Measurements from ENCODE around the gene L3MBTL1. TPM values are rescaled to one million over a fixed set of nuclear protein-coding genes. Genes with fewer than 3 reads are reported as not detected.

L3MBTL1 gene
- total RNA-seq, 1 donor from 2014 or later = 13.1 TPM

DNA sequence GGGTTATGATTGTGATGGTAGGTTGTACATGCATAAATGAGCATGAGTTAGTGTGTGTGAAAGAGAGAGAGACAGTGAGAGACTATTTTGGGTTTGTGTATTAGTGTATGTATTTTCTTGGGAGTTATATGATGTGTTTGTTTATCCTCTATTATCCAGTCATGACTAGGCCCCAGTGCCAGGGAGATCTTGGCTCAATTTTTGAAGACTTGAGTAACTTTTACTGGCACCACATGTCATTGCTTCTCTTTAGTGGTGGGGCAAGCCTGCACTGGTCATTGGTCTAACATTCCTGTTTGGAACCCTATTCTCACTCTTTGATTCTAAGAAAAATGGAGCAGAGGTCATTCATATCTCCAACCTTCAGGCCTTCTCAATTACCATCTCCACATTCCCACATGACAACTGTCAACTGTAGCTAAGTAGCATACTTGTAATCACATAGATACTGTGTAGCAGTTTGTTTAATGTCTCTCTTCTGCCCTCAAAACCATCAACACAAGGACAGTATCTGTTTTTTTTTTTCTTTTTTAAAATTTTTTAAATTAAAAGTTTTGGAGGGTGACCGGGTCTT is 8.8 kb downstream of the L3MBTL1 start:
- no peak for DNase-seq (ENCODE audit: low spot score in 2 of 2)
- Histone ChIP-seq H3K36me3 (no peaks in the 10 kb centered on the region), H3K9me3 (no peaks in the 10 kb centered on the region), H3K27ac (no peak overlapping the region), H3K4me3 (no peak overlapping the region), H3K27me3 (no peaks in the 10 kb centered on the region), H3K4me1 (no peaks in the 10 kb centered on the region)
- no peak for TF ChIP-seq CTCF (IDR thresholded peaks at IDR 0.05)
- intact Hi-C loops (cut with DNase I) = no loop called here

- intact Hi-C loops (cut with DNase I) = no loop called here
- Histone ChIP-seq H3K4me1 (no peaks in the 10 kb centered on the region), H3K27ac (no peak overlapping the region), H3K4me3 (no peak overlapping the region), H3K27me3 (no peaks in the 10 kb centered on the region), H3K9me3 (no peaks in the 10 kb centered on the region), H3K36me3 (no peaks in the 10 kb centered on the region)
- no peak for DNase-seq (ENCODE audit: low spot score in 2 of 2)
- TF ChIP-seq CTCF (IDR thresholded peaks at IDR 0.05) = no peak
Observed at GRCh38 chr20:43520074-43520630, 12.7 kb downstream of the L3MBTL1 start.

DNA sequence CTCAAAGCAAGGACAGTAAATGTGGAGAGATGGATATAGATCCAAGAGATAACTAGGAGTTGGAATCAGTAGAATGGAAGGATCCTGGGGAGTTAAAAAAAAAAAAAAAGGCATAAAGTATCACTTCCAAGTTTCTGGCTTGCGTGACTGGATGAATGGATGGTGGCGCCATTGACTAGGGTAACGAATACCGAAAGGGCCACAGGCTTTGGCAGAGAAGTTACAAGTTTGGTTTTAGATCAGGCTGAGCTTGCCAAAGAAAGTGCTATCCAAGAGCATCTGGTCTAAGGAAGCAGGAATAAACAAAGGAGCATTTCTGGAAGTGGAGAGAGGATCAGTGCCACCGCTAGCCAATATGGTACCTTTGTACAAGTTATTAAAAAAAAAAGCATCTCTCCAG is 17.5 kb downstream of the L3MBTL1 start:
- Histone ChIP-seq H3K9me3 (no peaks in the 10 kb centered on the region), H3K27ac (no peak overlapping the region), H3K4me1 (no peaks in the 10 kb centered on the region), H3K36me3 (no peaks in the 10 kb centered on the region), H3K27me3 (no peaks in the 10 kb centered on the region), H3K4me3 (no peak overlapping the region)
- DNase-seq (ENCODE audit: low spot score in 2 of 2) = no peak
- TF ChIP-seq CTCF (IDR thresholded peaks at IDR 0.05) = no peak
- intact Hi-C loops (cut with DNase I) = no loop called here

DNA sequence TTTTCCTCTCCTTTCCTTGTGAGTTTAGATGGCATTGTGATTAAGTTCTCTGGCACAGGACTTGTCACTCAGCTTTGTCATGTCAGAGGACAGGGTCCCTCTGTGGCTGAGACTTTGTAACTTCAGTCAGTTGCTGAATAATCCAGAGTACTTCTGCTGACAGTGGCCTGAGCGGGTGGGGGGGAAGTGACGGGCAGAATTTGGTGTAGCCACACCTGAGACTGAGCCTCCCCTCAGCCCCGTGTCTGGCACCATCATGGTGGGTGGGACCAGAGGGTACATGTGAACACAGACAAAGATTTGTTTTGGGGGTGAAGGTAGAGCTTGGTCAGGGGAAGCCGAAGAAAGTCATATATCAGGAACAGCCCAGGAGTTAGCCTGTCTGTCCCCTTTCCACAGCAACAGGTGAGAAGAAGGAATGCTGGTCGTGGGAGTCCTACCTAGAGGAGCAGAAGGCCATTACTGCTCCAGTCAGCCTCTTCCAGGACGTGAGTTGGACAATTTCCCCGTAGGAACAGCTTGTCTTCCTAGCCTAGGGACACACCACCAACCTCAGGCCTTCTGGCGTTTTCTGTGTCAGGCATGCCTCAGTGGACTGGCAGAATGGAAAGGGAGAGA is 20.9 kb downstream of the L3MBTL1 start:
- Histone ChIP-seq H3K4me1 (no peaks in the 10 kb centered on the region), H3K4me3 (no peak overlapping the region), H3K36me3 (no peaks in the 10 kb centered on the region), H3K27ac (no peak overlapping the region), H3K27me3 (no peaks in the 10 kb centered on the region), H3K9me3 (no peaks in the 10 kb centered on the region)
- no peak for TF ChIP-seq CTCF (IDR thresholded peaks at IDR 0.05)
- intact Hi-C loops (cut with DNase I) = no loop called here
- DNase-seq (ENCODE audit: low spot score in 2 of 2) = no peak

DNA sequence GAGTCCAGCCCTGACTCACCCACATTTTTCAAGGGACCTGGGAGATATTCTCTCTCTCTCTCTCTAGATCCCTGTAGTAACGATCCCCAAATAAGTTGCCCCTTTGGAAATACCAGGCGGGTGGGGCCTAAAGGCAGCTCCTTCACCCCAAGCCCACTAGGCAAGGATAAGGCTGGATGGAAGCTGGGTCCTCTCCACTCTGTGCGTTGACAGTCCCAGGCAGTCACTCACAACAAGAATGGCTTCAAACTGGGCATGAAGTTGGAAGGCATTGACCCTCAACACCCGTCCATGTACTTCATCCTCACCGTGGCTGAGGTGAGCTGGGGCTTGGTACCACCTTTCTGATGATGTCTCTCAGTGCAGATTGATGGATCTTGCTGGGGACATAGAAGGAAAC is 21.6 kb downstream of the L3MBTL1 start:
- DNase-seq (ENCODE audit: low spot score in 2 of 2) = no peak
- no peaks in the 10 kb centered on the region for H3K9me3 ChIP-seq
- intact Hi-C loops (cut with DNase I) = no loop called here
- H3K27ac ChIP-seq = no peak overlapping the region
- no peak for TF ChIP-seq CTCF (IDR thresholded peaks at IDR 0.05)
- H3K4me1 ChIP-seq = no peaks in the 10 kb centered on the region
- no peaks in the 10 kb centered on the region for H3K27me3 ChIP-seq
- H3K36me3 ChIP-seq = no peaks in the 10 kb centered on the region
- H3K4me3 ChIP-seq = no peak overlapping the region
